Caco-2 (cell line): ENCODE data around the gene GLE1. TPM values are rescaled to one million over a fixed set of nuclear protein-coding genes. Genes with fewer than 3 reads are reported as not detected.

Experiments used
- BruUV-seq: library from RNA; stranded (reverse); fragments of 400-500 nt; replicated peaks from 2 replicates; lab custom pipeline; 2021; lab: Mats Ljungman, UMichigan
- CTCF ChIA-PET: fragments of 300-600 bp; sonication (Branson Sonifier 250); formaldehyde crosslinking; loops from one replicate; lab custom pipeline; 2022; ENCODE audit warnings: antibody characterized with exemption; lab: Charles Lee
- POLR2A ChIA-PET: fragments of 300-600 bp; sonication (Branson Sonifier 250); formaldehyde crosslinking; loops from one replicate; lab custom pipeline; 2022; ENCODE audit warnings: antibody characterized with exemption; lab: Charles Lee
- DNase-seq, 2 experiments: peaks; one replicate each; pipeline versions ENCODE4 v3.0.0 to v3.0.0-alpha.2; 2020 to 2022
- H3K27me3 ChIP-seq: replicated peaks from 2 replicates; pipeline ENCODE4 v1.6.0; 2011; ENCODE audit warnings: low read length; ENCODE audit not compliant: control insufficient read depth, insufficient read depth
- H3K36me3 ChIP-seq: 2 replicates; pipeline ENCODE4 v1.5.1; 2011; ENCODE audit warnings: low read length; ENCODE audit not compliant: control insufficient read depth, insufficient read depth
- H3K4me1 ChIP-seq: fragments of 250-450 bp; sonication (Bioruptor Pico); 2 replicates; pipeline ENCODE4 v1.5.1; 2020; ENCODE audit warnings: mild to moderate bottlenecking
- H3K4me3 ChIP-seq: 2 replicates; pipeline ENCODE4 v1.5.1; 2011; ENCODE audit warnings: low read depth, mild to moderate bottlenecking, control low read depth, low read length
- H3K9me3 ChIP-seq: fragments of 250-450 bp; sonication (Bioruptor Pico); 2 replicates; pipeline ENCODE4 v1.5.1; 2020; ENCODE audit warnings: mild to moderate bottlenecking, moderate library complexity
- H3K27ac Mint-ChIP-seq: one replicate; pipeline ENCODE4 v1.8.0; 2022; ENCODE audit warnings: mixed read lengths; ENCODE audit not compliant: unreplicated experiment
- H3K27me3 Mint-ChIP-seq: one replicate; pipeline ENCODE4 v1.8.0; 2022; ENCODE audit warnings: mixed read lengths; ENCODE audit not compliant: insufficient read depth, unreplicated experiment
- H3K36me3 Mint-ChIP-seq: one replicate; pipeline ENCODE4 v1.8.0; 2022; ENCODE audit warnings: mild to moderate bottlenecking, mixed read lengths; ENCODE audit not compliant: insufficient read depth, unreplicated experiment
- H3K4me1 Mint-ChIP-seq: one replicate; pipeline ENCODE4 v1.8.0; 2022; ENCODE audit warnings: low read depth, mixed read lengths; ENCODE audit not compliant: unreplicated experiment
- H3K4me3 Mint-ChIP-seq: one replicate; pipeline ENCODE4 v1.8.0; 2022; ENCODE audit warnings: mild to moderate bottlenecking, moderate library complexity, mixed read lengths; ENCODE audit not compliant: unreplicated experiment
- H3K9me3 Mint-ChIP-seq: one replicate; pipeline ENCODE4 v1.8.0; 2022; ENCODE audit warnings: mixed read lengths; ENCODE audit not compliant: unreplicated experiment
- intact Hi-C: fragments of 100-400 bp; cut with micrococcal nuclease; formaldehyde crosslinking; loops from one replicate; pipeline ENCODE4 v1.10.0; 2022; ENCODE audit not compliant: unreplicated experiment
- total RNA-seq: library from RNA; stranded (reverse); gene quantifications from 2 replicates; pipeline ENCODE4 v1.2.3, GENCODE V29; 2022
- TF ChIP-seq, protein P1 (sequence below), 2 experiments: fragments of 200-600 bp in 1 of 2; IDR thresholded peaks; 1 replicate in 1 of 2; 2 replicates in 1 of 2; pipeline versions ENCODE4 v1.5.1 to v1.8.0; 2011 to 2022; ENCODE audit warnings: antibody characterized with exemption in 1 of 2, control low read depth in 1 of 2, inconsistent platforms in 1 of 2, low read depth in 1 of 2, low read length in 1 of 2, mild to moderate bottlenecking in 1 of 2, moderate library complexity in 1 of 2; ENCODE audit not compliant: insufficient read depth in 1 of 2, severe bottlenecking in 1 of 2, unreplicated experiment in 1 of 2

Gene GLE1
- total RNA-seq, 1 experiment from 2014 or later = 30.4 TPM

DNA sequence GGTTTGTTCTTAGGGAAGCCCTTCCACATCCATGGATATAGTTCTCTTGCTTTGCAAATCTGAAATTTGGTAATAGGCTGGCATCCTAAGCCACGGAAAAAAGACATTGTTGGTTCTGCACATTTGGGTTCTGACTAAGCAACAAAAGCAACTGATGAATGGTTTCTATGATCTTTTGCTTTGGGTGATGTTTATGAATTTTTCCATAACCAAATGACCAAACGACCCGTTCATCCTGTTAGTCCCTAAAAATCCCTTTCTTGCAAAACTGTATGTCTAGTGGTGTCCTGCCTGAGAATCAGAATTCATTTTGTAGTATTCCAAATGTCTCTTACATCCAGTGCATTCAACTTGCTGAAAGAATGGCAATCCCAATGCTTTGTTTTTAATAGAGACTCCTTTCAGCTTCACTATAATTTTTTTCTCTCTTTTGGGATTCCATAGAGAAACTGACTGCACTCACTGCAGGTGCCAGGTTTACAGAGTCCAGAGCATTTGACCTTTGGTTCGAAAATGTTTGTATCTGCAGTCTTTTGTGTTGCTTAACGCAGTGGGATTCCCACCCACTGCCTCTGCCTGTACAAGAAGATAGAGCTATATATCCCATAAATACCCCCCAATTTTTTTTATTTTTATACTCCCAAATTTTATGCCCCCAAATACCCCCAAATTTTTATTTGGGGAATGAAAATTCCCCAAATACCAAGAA lies 52.6 kb downstream of the GLE1 start:
- no TSS peak for BruUV-seq
- no peaks in the 10 kb centered on the region for H3K9me3 Mint-ChIP-seq
- ChIA-PET POLR2A (interaction anchor here (0.5 to 0.8 kb wide), 2 partner anchors 52 to 64 kb away, joined by 3 read pairs; partner anchors contain the start of gene GLE1), CTCF (interaction anchor here (1.2 kb wide), 1 partner anchor 217 kb away, joined by 3 read pairs; no protein-coding TSS in a partner anchor)
- no peaks in the 10 kb centered on the region for H3K9me3 ChIP-seq
- intact Hi-C loops = no loop called here
- H3K27ac Mint-ChIP-seq = peak overlapping the region; percentile 86
- H3K36me3 Mint-ChIP-seq = peaks cover 43% of the 10 kb centered on the region
- no peak overlapping the region for H3K4me3 ChIP-seq
- H3K4me1 ChIP-seq = peaks cover 53% of the 10 kb centered on the region
- H3K4me3 Mint-ChIP-seq = peak overlapping the region; percentile 57
- H3K27me3 Mint-ChIP-seq = no peaks in the 10 kb centered on the region
- no peaks in the 10 kb centered on the region for H3K36me3 ChIP-seq
- H3K27me3 ChIP-seq = no peaks in the 10 kb centered on the region
- H3K4me1 Mint-ChIP-seq = peaks cover 23% of the 10 kb centered on the region
- TF ChIP-seq, protein P1, sequence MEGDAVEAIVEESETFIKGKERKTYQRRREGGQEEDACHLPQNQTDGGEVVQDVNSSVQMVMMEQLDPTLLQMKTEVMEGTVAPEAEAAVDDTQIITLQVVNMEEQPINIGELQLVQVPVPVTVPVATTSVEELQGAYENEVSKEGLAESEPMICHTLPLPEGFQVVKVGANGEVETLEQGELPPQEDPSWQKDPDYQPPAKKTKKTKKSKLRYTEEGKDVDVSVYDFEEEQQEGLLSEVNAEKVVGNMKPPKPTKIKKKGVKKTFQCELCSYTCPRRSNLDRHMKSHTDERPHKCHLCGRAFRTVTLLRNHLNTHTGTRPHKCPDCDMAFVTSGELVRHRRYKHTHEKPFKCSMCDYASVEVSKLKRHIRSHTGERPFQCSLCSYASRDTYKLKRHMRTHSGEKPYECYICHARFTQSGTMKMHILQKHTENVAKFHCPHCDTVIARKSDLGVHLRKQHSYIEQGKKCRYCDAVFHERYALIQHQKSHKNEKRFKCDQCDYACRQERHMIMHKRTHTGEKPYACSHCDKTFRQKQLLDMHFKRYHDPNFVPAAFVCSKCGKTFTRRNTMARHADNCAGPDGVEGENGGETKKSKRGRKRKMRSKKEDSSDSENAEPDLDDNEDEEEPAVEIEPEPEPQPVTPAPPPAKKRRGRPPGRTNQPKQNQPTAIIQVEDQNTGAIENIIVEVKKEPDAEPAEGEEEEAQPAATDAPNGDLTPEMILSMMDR (IDR thresholded peaks at IDR 0.05; ENCODE audit: insufficient read depth in 1 of 2, low read depth in 1 of 2, low read length in 1 of 2, severe bottlenecking in 1 of 2, unreplicated experiment in 1 of 2) = no peak
- peak in 1 of 2 experiments; percentile 19 for DNase-seq

DNA sequence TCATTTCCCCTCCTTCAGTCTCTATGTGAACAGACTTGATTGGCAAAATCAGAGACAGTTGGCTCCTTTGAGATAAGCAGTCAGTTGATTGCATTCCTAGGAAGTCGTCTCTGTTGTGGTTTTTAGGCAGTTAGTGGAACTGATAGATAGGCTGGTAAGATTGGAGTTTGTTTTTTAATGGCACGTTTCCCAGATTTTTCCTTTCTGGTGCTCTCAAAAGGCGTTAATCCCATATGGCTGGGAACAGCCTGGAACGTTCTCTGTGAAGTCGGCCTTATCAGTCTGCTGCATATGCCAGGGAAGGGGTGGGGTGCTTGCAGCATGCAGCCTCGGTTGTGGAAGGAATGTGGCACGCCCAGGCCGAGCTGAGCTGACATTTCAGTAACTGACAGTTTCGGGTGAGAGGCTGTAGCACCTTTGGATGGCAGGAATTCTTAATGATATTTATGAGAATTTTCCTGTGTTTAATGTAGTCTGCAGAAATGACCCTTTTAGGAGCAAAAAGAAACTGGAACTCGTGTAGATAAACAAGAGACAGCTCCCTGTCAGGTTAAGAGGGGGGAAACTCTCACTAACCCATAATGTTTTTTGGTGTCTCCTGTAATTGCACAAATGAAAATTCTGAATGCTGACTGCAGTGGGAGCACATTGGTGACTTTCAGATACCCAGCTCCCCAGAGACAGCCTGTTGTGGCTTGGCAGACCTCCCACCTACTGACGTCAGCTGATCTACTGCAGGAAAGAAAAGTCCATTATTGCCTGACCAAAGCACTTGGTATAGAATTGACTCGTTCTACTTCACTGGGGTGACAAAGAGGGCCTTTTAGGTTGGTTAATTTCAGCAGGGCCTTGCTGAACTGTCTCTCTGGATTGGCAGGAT lies 54.2 kb downstream of the GLE1 start:
- Mint-ChIP-seq H3K9me3 (no peaks in the 10 kb centered on the region), H3K27ac (peak overlapping the region; percentile 85), H3K4me1 (peaks cover 23% of the 10 kb centered on the region), H3K27me3 (no peaks in the 10 kb centered on the region), H3K4me3 (peak overlapping the region; percentile 57), H3K36me3 (peaks cover 56% of the 10 kb centered on the region)
- TF ChIP-seq, protein P1 (IDR thresholded peaks at IDR 0.05; ENCODE audit: insufficient read depth in 1 of 2, low read depth in 1 of 2, low read length in 1 of 2, severe bottlenecking in 1 of 2, unreplicated experiment in 1 of 2) = no peak
- no peaks in the 10 kb centered on the region for H3K27me3 ChIP-seq
- intact Hi-C loops = loop anchor here (2.0 kb wide), 1 partner anchor 102 kb away; the partner anchor contains the start of gene ODF2
- H3K36me3 ChIP-seq = no peaks in the 10 kb centered on the region; the same call in 1 of the 2 replicates
- POLR2A ChIA-PET = interaction anchor here (0.5 to 0.6 kb wide), 2 partner anchors 24 to 76 kb away, joined by 3 read pairs; no protein-coding TSS in a partner anchor
- no TSS peak for BruUV-seq
- H3K4me1 ChIP-seq = peaks cover 53% of the 10 kb centered on the region
- CTCF ChIA-PET = interaction anchor here (0.7 kb wide), 2 partner anchors 63 to 398 kb away, joined by 3 read pairs; partner anchors contain the start of gene BBLN
- DNase-seq = peak; percentile 76 to 84
- H3K4me3 ChIP-seq = no peak overlapping the region
- H3K9me3 ChIP-seq = no peaks in the 10 kb centered on the region

DNA sequence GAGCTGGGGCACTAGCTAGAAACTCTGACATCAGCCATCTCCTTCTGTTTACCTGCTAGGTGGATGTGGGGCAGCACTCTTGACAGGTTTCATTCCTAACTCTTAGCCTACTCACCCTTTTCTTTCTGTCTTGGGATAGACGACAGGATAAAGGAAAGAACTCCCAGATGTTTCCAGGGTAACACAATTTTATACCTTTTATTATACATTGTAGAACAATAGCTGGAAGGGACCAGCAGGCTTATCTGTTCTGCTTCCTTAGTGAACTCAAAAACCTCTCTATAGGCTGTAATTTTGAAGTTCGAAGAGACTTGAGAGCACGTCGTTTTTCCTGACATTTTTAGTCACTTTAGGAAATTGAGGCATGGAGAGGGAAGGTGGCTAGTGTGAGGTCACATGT lies 61.1 kb downstream of the GLE1 start:
- no peaks in the 10 kb centered on the region for H3K4me1 Mint-ChIP-seq
- H3K27ac Mint-ChIP-seq = no peak overlapping the region
- no peaks in the 10 kb centered on the region for H3K9me3 Mint-ChIP-seq
- no peak for DNase-seq
- peaks cover 94% of the 10 kb centered on the region for H3K36me3 Mint-ChIP-seq
- ChIA-PET CTCF (interaction anchor here (0.8 kb wide), 1 partner anchor 14 kb away, joined by 5 read pairs; the partner anchor contains the start of gene SPTAN1), POLR2A (no interaction called here)
- no peaks in the 10 kb centered on the region; the same call in none of the 2 replicates for H3K36me3 ChIP-seq
- TF ChIP-seq, protein P1 (IDR thresholded peaks at IDR 0.05; ENCODE audit: insufficient read depth in 1 of 2, low read depth in 1 of 2, low read length in 1 of 2, severe bottlenecking in 1 of 2, unreplicated experiment in 1 of 2) = no peak
- H3K9me3 ChIP-seq = no peaks in the 10 kb centered on the region
- H3K27me3 Mint-ChIP-seq = no peaks in the 10 kb centered on the region
- H3K4me3 ChIP-seq = no peak overlapping the region
- H3K27me3 ChIP-seq = no peaks in the 10 kb centered on the region
- H3K4me1 ChIP-seq = no peaks in the 10 kb centered on the region
- intact Hi-C loops = no loop called here
- BruUV-seq = no TSS peak
- no peak overlapping the region for H3K4me3 Mint-ChIP-seq
